H1 (cell line): ENCODE results near the gene PIGX. TPM values are rescaled to one million over a fixed set of nuclear protein-coding genes. Genes with fewer than 3 reads are reported as not detected.

Experiments
- CTCF ChIA-PET: fragments of 300-600 bp; sonication (Branson Sonifier 250); formaldehyde crosslinking; loops from one replicate; lab custom pipeline; 2021; ENCODE audit not compliant: partially characterized antibody; lab: Charles Lee
- POLR2A ChIA-PET: fragments of 300-600 bp; sonication (Branson Sonifier 250); formaldehyde crosslinking; loops from one replicate; lab custom pipeline; 2021; ENCODE audit warnings: inconsistent platforms; ENCODE audit not compliant: partially characterized antibody; lab: Charles Lee
- DNase-seq, 2 experiments: peaks; one replicate each; pipeline versions ENCODE4 v3.0.0 to v3.0.0-alpha.2; 2010 to 2022; ENCODE audit warnings: low spot score in 2 of 2, low read depth in 1 of 2, mixed read lengths in 1 of 2
- FAIRE-seq: peaks from 2 replicates; lab custom pipeline; 2011; peaks lifted over from hg19 to GRCh38; lab: Jason Lieb, UNC
- H2AFZ ChIP-seq: 2 replicates; pipeline ENCODE4 v1.8.1; 2012; ENCODE audit warnings: low read length, inconsistent platforms
- H2AK5ac ChIP-seq: 2 replicates; pipeline ENCODE4 v1.6.1; 2013; ENCODE audit warnings: low read depth, low read length
- H2BK120ac ChIP-seq: replicated peaks from 2 replicates; pipeline ENCODE3; 2013; ENCODE audit warnings: low read depth, low read length, inconsistent platforms
- H2BK12ac ChIP-seq: 2 replicates; pipeline ENCODE4 v1.6.1; 2013; ENCODE audit warnings: low read depth, low read length
- H2BK15ac ChIP-seq: 2 replicates; pipeline ENCODE4 v1.6.1; 2013; ENCODE audit warnings: low read length
- H2BK20ac ChIP-seq: 2 replicates; pipeline ENCODE4 v1.6.1; 2013; ENCODE audit warnings: low read length
- H2BK5ac ChIP-seq: 2 replicates; pipeline ENCODE4 v1.6.1; 2013; ENCODE audit warnings: low read depth, low read length
- H3K14ac ChIP-seq: 2 replicates; pipeline ENCODE4 v1.6.1; 2013; ENCODE audit warnings: inconsistent platforms; ENCODE audit not compliant: insufficient read length
- H3K18ac ChIP-seq: 2 replicates; pipeline ENCODE4 v1.6.1; 2013; ENCODE audit warnings: low read length; ENCODE audit errors: extremely low read depth
- H3K23ac ChIP-seq: 2 replicates; pipeline ENCODE4 v1.6.1; 2013; ENCODE audit warnings: inconsistent platforms; ENCODE audit not compliant: insufficient read length
- H3K23me2 ChIP-seq: 2 replicates; pipeline ENCODE4 v1.6.1; 2013; ENCODE audit warnings: low read depth, low read length
- H3K27ac ChIP-seq: 2 replicates; pipeline ENCODE4 v1.6.1; 2011; ENCODE audit warnings: low read depth, low read length, inconsistent platforms
- H3K27me3 ChIP-seq, 4 experiments: replicated peaks in 1 of 4; 1 replicate in 1 of 4; 2 replicates in 3 of 4; pipeline versions ENCODE4 v1.6.1 to v1.8.1; 2011 to 2013; ENCODE audit warnings: low read length in 3 of 4, mild to moderate bottlenecking in 3 of 4, inconsistent platforms in 2 of 4, mixed read lengths in 2 of 4, moderate library complexity in 1 of 4; ENCODE audit not compliant: control insufficient read depth in 3 of 4, insufficient read depth in 3 of 4; ENCODE audit errors: extremely low read depth in 1 of 4
- H3K36me3 ChIP-seq, 4 experiments: 2 replicates each; pipeline versions ENCODE4 v1.6.1 to v1.8.1; 2011 to 2013; ENCODE audit warnings: mild to moderate bottlenecking in 4 of 4, low read length in 3 of 4, moderate library complexity in 2 of 4, control low read depth in 1 of 4, inconsistent platforms in 1 of 4; ENCODE audit not compliant: insufficient read depth in 4 of 4, control insufficient read depth in 2 of 4
- H3K4ac ChIP-seq: replicated peaks from 2 replicates; pipeline ENCODE3; 2013; ENCODE audit warnings: low read length, low read depth, mixed read lengths, inconsistent platforms; ENCODE audit not compliant: insufficient read length
- H3K4me1 ChIP-seq, 4 experiments: replicated peaks in 1 of 4; 1 replicate in 1 of 4; 2 replicates in 3 of 4; pipeline versions ENCODE4 v1.6.1 to v1.8.1; 2011 to 2013; ENCODE audit warnings: low read length in 3 of 4, inconsistent platforms in 2 of 4, mixed read lengths in 1 of 4; ENCODE audit not compliant: insufficient read depth in 4 of 4, control insufficient read depth in 3 of 4
- H3K4me2 ChIP-seq, 2 experiments: 2 replicates each; pipeline versions ENCODE4 v1.6.1 to v1.8.1; 2011 to 2013; ENCODE audit warnings: low read depth in 2 of 2, low read length in 2 of 2, control low read depth in 1 of 2, inconsistent platforms in 1 of 2, mild to moderate bottlenecking in 1 of 2; ENCODE audit not compliant: insufficient read depth in 1 of 2
- H3K4me3 ChIP-seq, 4 experiments: fragments of 200-600, 300-600 bp in 1 of 4; sonication (generic), shearing (Covaris generic), sonication (Bioruptor Twin) in 1 of 4; 2 replicates each; pipeline versions ENCODE4 v1.5.1 to v1.8.1; 2011 to 2016; ENCODE audit warnings: low read length in 4 of 4, low read depth in 3 of 4, control low read depth in 2 of 4, inconsistent platforms in 2 of 4, mild to moderate bottlenecking in 2 of 4, mixed read lengths in 1 of 4, moderate library complexity in 1 of 4; ENCODE audit not compliant: insufficient read depth in 2 of 4; ENCODE audit errors: extremely low read depth in 1 of 4
- H3K56ac ChIP-seq: replicated peaks from 2 replicates; pipeline ENCODE3; 2013; ENCODE audit warnings: low read depth, mild to moderate bottlenecking, mixed read lengths, low read length, inconsistent platforms; ENCODE audit not compliant: insufficient read length
- H3K79me1 ChIP-seq: 2 replicates; pipeline ENCODE4 v1.6.1; 2013; ENCODE audit warnings: low read depth, low read length, control low read depth
- H3K79me2 ChIP-seq, 2 experiments: 2 replicates each; pipeline versions ENCODE4 v1.6.1 to v1.8.1; 2012 to 2013; ENCODE audit warnings: low read length in 2 of 2, mild to moderate bottlenecking in 2 of 2, inconsistent platforms in 1 of 2; ENCODE audit not compliant: insufficient read depth in 2 of 2, control insufficient read depth in 1 of 2
- H3K9ac ChIP-seq, 4 experiments: replicated peaks in 1 of 4; 1 replicate in 1 of 4; 2 replicates in 3 of 4; pipeline versions ENCODE4 v1.6.1 to v1.8.1; 2011 to 2013; ENCODE audit warnings: low read depth in 3 of 4, low read length in 3 of 4, control low read depth in 2 of 4, mild to moderate bottlenecking in 2 of 4, moderate library complexity in 2 of 4, inconsistent platforms in 1 of 4; ENCODE audit errors: extremely low read depth in 1 of 4
- H3K9me3 ChIP-seq, 2 experiments: 2 replicates each; pipeline versions ENCODE4 v1.6.1 to v1.8.1; 2012 to 2013; ENCODE audit warnings: mild to moderate bottlenecking in 2 of 2, moderate library complexity in 2 of 2, control low read depth in 1 of 2, inconsistent platforms in 1 of 2, low read depth in 1 of 2, low read length in 1 of 2, mixed read lengths in 1 of 2; ENCODE audit not compliant: insufficient read depth in 2 of 2
- H4K20me1 ChIP-seq, 2 experiments: replicated peaks in 1 of 2; 2 replicates each; pipeline versions ENCODE3 to v1.8.1; 2011 to 2013; ENCODE audit warnings: inconsistent platforms in 2 of 2, low read length in 2 of 2, mild to moderate bottlenecking in 1 of 2; ENCODE audit not compliant: insufficient read depth in 2 of 2, control insufficient read depth in 1 of 2
- H4K5ac ChIP-seq: 2 replicates; pipeline ENCODE4 v1.6.1; 2013; ENCODE audit warnings: low read length, low read depth, mixed read lengths, inconsistent platforms; ENCODE audit not compliant: insufficient read length
- H4K8ac ChIP-seq: 2 replicates; pipeline ENCODE4 v1.8.0; 2013; ENCODE audit warnings: mild to moderate bottlenecking, moderate library complexity, low read length, inconsistent platforms; ENCODE audit not compliant: insufficient read depth; ENCODE audit errors: extremely low read depth
- H4K91ac ChIP-seq: replicated peaks from 2 replicates; pipeline ENCODE3; 2013; ENCODE audit warnings: low read length, mixed read lengths, inconsistent platforms; ENCODE audit not compliant: insufficient read length
- ASH2L ChIP-seq: fragments of 200-600, 300-600 bp; sonication (generic); IDR thresholded peaks from one replicate; pipeline ENCODE4 v1.7.1; 2017; ENCODE audit warnings: low read length
- ATF3 ChIP-seq: IDR thresholded peaks from 2 replicates; pipeline ENCODE4 v1.6.1; 2011; ENCODE audit warnings: low read depth, mild to moderate bottlenecking, low read length; ENCODE audit not compliant: insufficient read depth
- CBX8 ChIP-seq: fragments of 300-800, 300-1000 bp; sonication (generic); IDR thresholded peaks from 2 replicates; pipeline ENCODE4 v1.7.1; 2016; ENCODE audit warnings: low read depth, low read length, borderline replicate concordance
- GABPA ChIP-seq: IDR thresholded peaks from 2 replicates; pipeline ENCODE4 v1.6.1; 2011; ENCODE audit warnings: mild to moderate bottlenecking, low read length, moderate library complexity, borderline replicate concordance; ENCODE audit not compliant: insufficient read depth
- KDM5A ChIP-seq: fragments of 200-600 bp; IDR thresholded peaks from 2 replicates; pipeline ENCODE4 v1.7.1; 2012; ENCODE audit warnings: mild to moderate bottlenecking, low read length, inconsistent platforms, mixed read lengths
- POLR2AphosphoS5 ChIP-seq: IDR thresholded peaks from 2 replicates; pipeline ENCODE4 v1.6.1; 2011; ENCODE audit warnings: low read depth, low read length
- SIX5 ChIP-seq: IDR thresholded peaks from 2 replicates; pipeline ENCODE4 v1.6.1; 2011; ENCODE audit warnings: mild to moderate bottlenecking, low read depth, low read length
- TCF12 ChIP-seq: IDR thresholded peaks from 2 replicates; pipeline ENCODE4 v1.6.1; 2011; ENCODE audit warnings: low read depth, mild to moderate bottlenecking, low read length
- ZNF274 ChIP-seq: IDR thresholded peaks from 2 replicates; pipeline ENCODE4 v1.7.0; 2012; ENCODE audit warnings: low read length, borderline replicate concordance; ENCODE audit errors: extremely low read depth
- polyA plus RNA-seq, 7 experiments: library from polyadenylated mRNA; depleted of rRNA in 3 of 7; stranded (reverse) in 5 of 7; unstranded in 2 of 7; fragments of >200 nt in 5 of 7; fragments of 200-250 nt in 2 of 7; gene quantifications; 1 replicate in 5 of 7; 2 replicates in 1 of 7; 4 replicates in 1 of 7; pipeline versions ENCODE4 v1.2.1 to v1.2.3, GENCODE V29; 2011 to 2013; ENCODE audit warnings: missing spikeins in 2 of 7, mixed read lengths in 2 of 7
- total RNA-seq: library from RNA; stranded (reverse); fragmentation: NEBNext Ultra II Directional; extraction: Animal tissue kit (Norgen Biotek cat#: 25700); gene quantifications from 2 replicates; pipeline ENCODE4 v1.2.1, GENCODE V29; 2021

Gene PIGX
- total and polyA plus RNA-seq, 2 of the 8 experiments (the other 6 are each of a cell fraction or from before 2014, with no cell fraction given): 7.0 to 14.9 TPM

DNA sequence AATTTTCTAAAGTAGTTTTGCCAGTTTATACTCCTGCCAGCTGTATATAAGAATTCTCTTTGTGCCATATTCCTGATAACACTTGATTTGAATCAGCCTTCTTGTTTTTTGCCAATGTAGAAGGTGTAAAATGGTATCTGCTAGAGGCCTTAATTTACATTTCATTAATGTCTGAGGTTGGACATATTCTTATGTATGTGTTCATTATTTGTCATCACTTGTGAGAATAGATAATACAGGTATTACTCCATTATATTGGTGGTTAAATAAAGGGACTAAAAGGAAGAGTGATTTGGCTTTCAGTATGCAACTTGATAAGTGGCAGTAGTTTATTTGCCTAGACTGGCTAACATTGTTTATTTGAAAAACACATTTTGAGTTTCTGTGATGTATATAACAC lies 53.3 kb downstream of the PIGX start:
- Histone ChIP-seq H3K23ac (no peak overlapping the region), H4K91ac (no peak overlapping the region), H3K4ac (no peak overlapping the region), H4K8ac (no peak overlapping the region), H2BK15ac (no peak overlapping the region), H3K27me3 (no peaks in the 10 kb centered on the region), H2BK12ac (no peak overlapping the region), H3K4me1 (no peaks in the 10 kb centered on the region), H3K4me3 (no peak overlapping the region), H3K36me3 (peaks cover 0 to 4% (median 0%) of the 10 kb centered on the region in 4 experiments; a peak in 1 of 8 replicates), H2BK120ac (no peak overlapping the region), H2BK20ac (no peak overlapping the region), H4K5ac (no peak overlapping the region), H3K9ac (no peak overlapping the region), H2BK5ac (no peak overlapping the region), H3K79me1 (no peaks in the 10 kb centered on the region; the same call in 1 of the 2 replicates), H4K20me1 (peaks cover 0 to 3% of the 10 kb centered on the region in 2 experiments), H3K27ac (no peak overlapping the region), H3K79me2 (peaks cover 18 to 71% of the 10 kb centered on the region in 2 experiments), H3K23me2 (no peaks in the 10 kb centered on the region; the same call in 1 of the 2 replicates), H3K9me3 (peaks cover 2 to 3% of the 10 kb centered on the region in 2 experiments; a peak in 1 of 4 replicates), H2AK5ac (no peak overlapping the region), H2AFZ (no peak overlapping the region), H3K18ac (no peak overlapping the region), H3K56ac (no peak overlapping the region), H3K14ac (no peak overlapping the region), H3K4me2 (no peak overlapping the region)
- POLR2A ChIA-PET: no interaction called here
- no peak for DNase-seq
- no peak for TF ChIP-seq ZNF274
- TF ChIP-seq ASH2L: no peak
- no peak for TF ChIP-seq CBX8
- no peak for TF ChIP-seq SIX5
- TF ChIP-seq POLR2AphosphoS5: no peak
- no peak for TF ChIP-seq ATF3
- TF ChIP-seq TCF12: no peak
- no peak for TF ChIP-seq GABPA
- TF ChIP-seq KDM5A: no peak
- CTCF ChIA-PET: no interaction called here
- FAIRE-seq: no peak
